Large intestine (tissue), 3 donors: ENCODE data around the gene ORAI3. TPM values are rescaled to one million over a fixed set of nuclear protein-coding genes. Genes with fewer than 3 reads are reported as not detected.
"Not testable (repeated sequence)": the region's sequence is repeated elsewhere in the genome, so short reads cannot be mapped to it uniquely, and the experiment has no call there.

Source experiments
- DNase-seq, 2 donors: peaks; one replicate each; pipeline versions ENCODE4 v3.0.0 to v3.0.0-alpha.2; 2013
- H3K27ac ChIP-seq: one replicate; pipeline ENCODE4 v1.5.1; 2013; ENCODE audit warnings: low read length
- H3K27me3 ChIP-seq: 2 replicates; pipeline ENCODE4 v1.6.1; 2013; ENCODE audit warnings: low read length; ENCODE audit not compliant: control insufficient read depth, insufficient read depth
- H3K36me3 ChIP-seq: 2 replicates; pipeline ENCODE4 v1.6.1; 2013; ENCODE audit warnings: low read length; ENCODE audit not compliant: control insufficient read depth, insufficient read depth
- H3K4me1 ChIP-seq: one replicate; pipeline ENCODE4 v1.6.1; 2013; ENCODE audit warnings: low read length; ENCODE audit not compliant: control insufficient read depth, insufficient read depth
- H3K4me3 ChIP-seq: one replicate; pipeline ENCODE4 v1.5.1; 2013; ENCODE audit warnings: low read length
- H3K9me3 ChIP-seq: one replicate; pipeline ENCODE4 v1.6.1; 2013; ENCODE audit warnings: mild to moderate bottlenecking, low read depth, low read length, moderate library complexity; ENCODE audit not compliant: control insufficient read depth
- WGBS: methylation state at CpG from one replicate; pipeline ENCODE4 v1.1.5; 2013; ENCODE audit warnings: low lambda C conversion rate; ENCODE audit not compliant: insufficient coverage; 5-methylcytosine and 5-hydroxymethylcytosine counted together
- polyA plus RNA-seq: library from polyadenylated mRNA; unstranded; fragments of 120-200 nt; gene quantifications from one replicate; pipeline ENCODE4 v1.2.1, GENCODE V29; 2013

ORAI3 gene
- polyA plus RNA-seq, 1 donor: 24.5 TPM

- Histone ChIP-seq H3K4me1 (peaks cover 17% of the 10 kb centered on the region), H3K27me3 (no peaks in the 10 kb centered on the region), H3K9me3 (no peaks in the 10 kb centered on the region), H3K4me3 (no peak overlapping the region), H3K27ac (no peak overlapping the region), H3K36me3 (peaks cover 63% of the 10 kb centered on the region)
- WGBS: no CpG with 5 or more reads among the region's 35 CpGs
- DNase-seq: no peak
Observed at GRCh38 chr16:30930160-30930571, 18.7 kb upstream of the ORAI3 start.

GRCh38 chr16:30931068-30931650 is 17.7 kb upstream of the ORAI3 start:
- H3K4me3 ChIP-seq: no peak overlapping the region
- peaks cover 62% of the 10 kb centered on the region for H3K36me3 ChIP-seq
- DNase-seq: peak in 1 of 2 donors; percentile 73
- peak overlapping the region; percentile 29 for H3K27ac ChIP-seq
- no CpG with 5 or more reads among the region's 12 CpGs for WGBS
- H3K4me1 ChIP-seq: peaks cover 17% of the 10 kb centered on the region
- H3K27me3 ChIP-seq: no peaks in the 10 kb centered on the region
- H3K9me3 ChIP-seq: no peaks in the 10 kb centered on the region

GRCh38 chr16:30934827-30935557 is 13.9 kb upstream of the ORAI3 start:
- no peaks in the 10 kb centered on the region for H3K27me3 ChIP-seq
- 72% methylated on average over 3 of the region's 12 CpGs for whole genome bisulfite sequencing
- peaks cover 17% of the 10 kb centered on the region for H3K4me1 ChIP-seq
- H3K9me3 ChIP-seq: no peaks in the 10 kb centered on the region
- H3K36me3 ChIP-seq: peaks cover 44% of the 10 kb centered on the region
- DNase-seq: no peak
- H3K27ac ChIP-seq: no peak overlapping the region
- no peak overlapping the region for H3K4me3 ChIP-seq

DNA sequence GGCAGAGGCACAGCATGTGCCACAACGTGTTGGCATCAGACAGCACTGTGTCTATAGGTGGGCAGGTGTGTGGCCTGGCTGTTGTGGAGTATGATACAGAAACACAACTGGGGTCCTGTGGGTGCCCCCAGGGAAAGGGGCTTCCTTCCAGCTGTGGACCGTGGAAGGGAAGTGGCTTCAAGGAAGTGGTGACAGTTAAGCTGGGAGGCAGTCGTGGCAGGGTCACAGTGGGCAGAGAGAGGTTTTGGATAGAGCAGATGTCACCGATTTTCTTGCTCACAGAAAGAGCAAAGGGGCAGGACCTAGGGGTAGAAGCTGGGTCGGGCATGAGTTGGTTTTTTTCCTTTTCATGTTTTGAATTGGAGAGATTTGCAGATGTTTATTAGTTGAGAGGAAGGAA is 11.2 kb upstream of the ORAI3 start:
- Histone ChIP-seq H3K27me3 (no peaks in the 10 kb centered on the region), H3K36me3 (peaks cover 27% of the 10 kb centered on the region), H3K27ac (no peak overlapping the region), H3K9me3 (no peaks in the 10 kb centered on the region), H3K4me1 (peaks cover 11% of the 10 kb centered on the region), H3K4me3 (no peak overlapping the region)
- DNase-seq: no peak
- WGBS: 100% methylated on average over 1 of the region's 5 CpGs

- DNase-seq: not testable (repeated sequence)
- peaks cover 31% of the 10 kb centered on the region for H3K36me3 ChIP-seq
Observed at GRCh38 chr16:30939571-30939970, 9.3 kb upstream of the ORAI3 start.

DNA sequence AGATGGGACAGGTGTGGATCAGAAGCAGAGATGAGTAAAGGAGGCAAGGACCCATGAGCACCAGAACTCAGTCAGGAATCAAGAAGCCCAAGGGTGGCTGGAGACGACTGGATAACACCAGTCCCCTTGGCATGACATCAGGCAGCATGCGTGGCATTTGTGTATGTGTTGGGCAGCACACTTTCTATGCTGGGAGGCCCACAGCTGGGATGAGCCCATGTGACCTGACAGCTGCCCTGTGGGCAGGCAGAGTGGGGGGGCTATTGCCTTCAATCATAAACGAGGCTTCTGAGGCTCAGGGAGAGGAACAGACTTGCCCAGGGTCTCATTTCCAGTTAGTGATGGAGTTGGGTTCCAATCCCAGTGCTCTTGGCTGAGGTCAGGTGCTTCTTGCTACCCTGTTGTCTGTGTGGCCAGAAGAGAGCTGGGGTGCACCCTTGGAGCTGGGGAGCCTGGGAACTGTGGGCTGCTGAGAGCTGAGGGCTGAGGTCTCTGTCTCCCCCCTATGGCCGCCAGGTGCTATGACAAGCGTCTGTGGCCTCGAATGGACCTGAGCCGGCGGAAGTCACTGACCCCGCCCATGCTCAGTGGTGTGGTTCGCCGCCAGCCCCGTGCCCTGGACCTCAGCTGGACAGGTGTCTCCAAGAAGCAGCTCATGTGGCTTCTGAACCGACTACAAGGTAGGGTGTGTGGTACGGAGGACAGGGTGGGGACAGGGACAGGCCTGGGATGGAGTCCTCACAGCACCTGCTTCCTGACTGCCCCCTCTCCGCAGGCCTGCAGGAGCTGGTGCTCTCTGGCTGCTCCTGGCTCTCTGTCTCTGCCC is 7.1 kb upstream of the ORAI3 start:
- no peaks in the 10 kb centered on the region for H3K27me3 ChIP-seq
- H3K4me3 ChIP-seq: peak overlapping the region; percentile 5
- no peaks in the 10 kb centered on the region for H3K9me3 ChIP-seq
- WGBS: no CpG with 5 or more reads among the region's 15 CpGs
- H3K36me3 ChIP-seq: peaks cover 35% of the 10 kb centered on the region
- peak; percentile 85 to 89 for DNase-seq
- H3K27ac ChIP-seq: peak overlapping the region; percentile 78
- peaks cover 19% of the 10 kb centered on the region for H3K4me1 ChIP-seq

More at GRCh38 chr16:30939571-30939970, 9.3 kb upstream of the ORAI3 start:
- no CpG with 5 or more reads among the region's 8 CpGs for WGBS
- H3K4me3 ChIP-seq, H3K27me3 ChIP-seq, H3K9me3 ChIP-seq, H3K27ac ChIP-seq: not testable (repeated sequence)
- H3K4me1 ChIP-seq: peaks cover 19% of the 10 kb centered on the region

GRCh38 chr16:30942426-30942806 is 6.5 kb upstream of the ORAI3 start:
- no peaks in the 10 kb centered on the region for H3K27me3 ChIP-seq
- peaks cover 35% of the 10 kb centered on the region for H3K36me3 ChIP-seq
- H3K9me3 ChIP-seq: no peaks in the 10 kb centered on the region
- peak overlapping the region; percentile 78 for H3K27ac ChIP-seq
- H3K4me3 ChIP-seq: peak overlapping the region; percentile 5
- DNase-seq: peak; percentile 64 to 82
- no CpG with 5 or more reads among the region's 4 CpGs for WGBS
- H3K4me1 ChIP-seq: peaks cover 19% of the 10 kb centered on the region

DNA sequence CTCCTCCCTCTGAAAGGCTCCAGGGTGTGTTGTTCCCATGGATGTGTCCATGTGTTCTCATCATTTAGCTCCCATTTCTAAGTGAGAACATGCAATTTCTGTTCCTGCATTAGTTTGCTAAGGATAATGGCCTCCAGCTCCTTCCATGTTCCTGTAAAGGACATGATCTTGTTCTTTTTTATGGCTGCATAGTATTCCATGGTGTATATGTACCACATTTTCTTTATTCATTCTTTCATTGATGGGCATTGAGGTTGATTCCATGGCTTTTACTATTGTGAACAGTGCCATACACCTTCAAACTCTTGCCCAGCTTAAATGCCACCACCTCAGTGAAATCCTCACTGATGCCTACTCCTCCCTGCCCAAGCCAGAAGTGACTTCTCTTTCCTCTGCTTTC is 4.5 kb upstream of the ORAI3 start:
- Histone ChIP-seq H3K27me3 (no peaks in the 10 kb centered on the region), H3K27ac (no peak overlapping the region), H3K36me3 (peaks cover 32% of the 10 kb centered on the region), H3K4me1 (peaks cover 22% of the 10 kb centered on the region), H3K4me3 (no peak overlapping the region), H3K9me3 (no peaks in the 10 kb centered on the region)
- no peak for DNase-seq

DNA sequence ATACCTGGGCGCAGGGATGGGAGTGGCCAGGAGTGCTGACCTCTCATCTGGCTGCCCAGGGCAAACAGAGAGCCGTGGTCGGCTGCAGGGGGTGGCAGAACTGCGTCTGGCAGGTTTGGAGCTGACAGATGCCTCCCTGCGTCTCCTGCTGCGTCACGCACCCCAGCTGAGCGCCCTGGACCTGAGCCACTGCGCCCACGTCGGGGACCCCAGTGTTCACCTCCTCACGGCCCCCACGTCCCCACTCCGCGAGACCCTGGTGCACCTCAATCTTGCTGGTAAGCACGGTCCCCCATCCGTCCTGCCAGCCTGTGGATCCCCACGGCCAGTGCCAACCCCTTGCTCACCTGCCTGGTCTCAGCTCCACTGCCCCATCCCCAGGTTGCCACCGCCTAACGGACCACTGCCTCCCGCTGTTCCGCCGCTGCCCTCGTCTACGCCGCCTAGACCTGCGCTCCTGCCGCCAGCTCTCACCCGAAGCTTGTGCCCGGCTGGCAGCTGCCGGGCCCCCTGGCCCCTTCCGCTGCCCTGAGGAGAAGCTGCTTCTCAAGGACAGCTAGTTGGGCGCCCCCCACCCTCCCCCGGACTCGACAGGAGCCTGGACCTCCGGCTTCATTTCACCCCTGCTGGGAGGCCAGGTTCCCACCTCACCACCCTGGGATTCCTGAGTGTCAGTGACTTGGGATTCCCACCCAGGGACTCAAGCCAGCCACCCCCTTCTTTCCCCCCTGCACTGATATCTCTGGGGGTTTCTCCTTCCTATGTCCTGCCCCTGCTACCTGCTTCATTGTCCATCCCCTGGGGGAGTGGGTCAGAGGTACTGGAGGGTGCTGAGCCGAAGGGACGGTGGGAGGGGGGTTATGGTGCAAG is 2.0 kb upstream of the ORAI3 start:
- WGBS: no CpG with 5 or more reads among the region's 38 CpGs
- H3K36me3 ChIP-seq: peaks cover 30% of the 10 kb centered on the region
- H3K9me3 ChIP-seq: no peaks in the 10 kb centered on the region
- no peak overlapping the region for H3K27ac ChIP-seq
- no peak for DNase-seq
- H3K4me1 ChIP-seq: peaks cover 31% of the 10 kb centered on the region
- no peak overlapping the region for H3K4me3 ChIP-seq
- H3K27me3 ChIP-seq: no peaks in the 10 kb centered on the region

- WGBS: no CpG with 5 or more reads among the region's 3 CpGs
- Histone ChIP-seq H3K27me3 (no peaks in the 10 kb centered on the region), H3K4me3 (peak overlapping the region; percentile 63), H3K4me1 (peaks cover 26% of the 10 kb centered on the region), H3K27ac (peak overlapping the region; percentile 46), H3K36me3 (peaks cover 30% of the 10 kb centered on the region), H3K9me3 (no peaks in the 10 kb centered on the region)
- no peak for DNase-seq
Observed at GRCh38 chr16:30947541-30947858, 1.4 kb upstream of the ORAI3 start.
